HepG2 (cell line): ENCODE results near the gene MLX. TPM values are rescaled to one million over a fixed set of nuclear protein-coding genes. Genes with fewer than 3 reads are reported as not detected.

Experiments
- ARID2 ChIP-seq: sonication (generic); formaldehyde crosslinking; IDR thresholded peaks from 2 replicates; pipeline ENCODE4 v1.8.1; 2022; ENCODE audit warnings: mild to moderate bottlenecking, missing genetic modification reagents, borderline replicate concordance
- ATF4 ChIP-seq, 2 experiments: fragments of 450-650 bp in 1 of 2; sonication (generic) in 1 of 2; formaldehyde crosslinking; IDR thresholded peaks; 2 replicates each; pipeline versions ENCODE4 v1.5.0 to v1.8.0; 2020 to 2022; ENCODE audit warnings: mild to moderate bottlenecking in 1 of 2, missing genetic modification reagents in 1 of 2
- CHD2 ChIP-seq: IDR thresholded peaks from 2 replicates; pipeline ENCODE4 v1.6.1; 2011; ENCODE audit warnings: low read depth, low read length, improper control_type of control experiment
- CREB1 ChIP-seq, 2 experiments: fragments of 450-650 bp in 1 of 2; IDR thresholded peaks; 2 replicates each; pipeline ENCODE4 v1.6.1; 2016 to 2017; ENCODE audit warnings: control low read depth in 1 of 2, mild to moderate bottlenecking in 1 of 2, missing compliant biosample characterization in 1 of 2, missing genetic modification characterization in 1 of 2
- EED ChIP-seq: sonication (generic); formaldehyde crosslinking; IDR thresholded peaks from 2 replicates; pipeline ENCODE4 v1.5.0; 2020; ENCODE audit warnings: mild to moderate bottlenecking, missing genetic modification reagents
- ELK4 ChIP-seq: sonication (generic); formaldehyde crosslinking; IDR thresholded peaks from 2 replicates; pipeline ENCODE4 v1.9.0; 2021; ENCODE audit warnings: missing genetic modification reagents, borderline replicate concordance
- FOSL1 ChIP-seq: sonication (generic); formaldehyde crosslinking; IDR thresholded peaks from 2 replicates; pipeline ENCODE4 v1.9.0; 2021; ENCODE audit warnings: missing genetic modification reagents, borderline replicate concordance
- FOXP4 ChIP-seq: sonication (generic); formaldehyde crosslinking; IDR thresholded peaks from 2 replicates; pipeline ENCODE4 v1.4.0; 2020; ENCODE audit warnings: missing genetic modification reagents
- JDP2 ChIP-seq: sonication (generic); formaldehyde crosslinking; IDR thresholded peaks from 2 replicates; pipeline ENCODE4 v1.8.1; 2022; ENCODE audit warnings: missing genetic modification reagents, borderline replicate concordance
- KMT2B ChIP-seq: IDR thresholded peaks from 2 replicates; pipeline ENCODE4 v1.6.1; 2016; ENCODE audit warnings: missing genetic modification reagents, missing compliant biosample characterization
- MXD4 ChIP-seq: IDR thresholded peaks from 2 replicates; pipeline ENCODE4 v1.6.1; 2016; ENCODE audit warnings: mild to moderate bottlenecking, missing biosample characterization, missing genetic modification reagents
- NFAT5 ChIP-seq: sonication (generic); formaldehyde crosslinking; IDR thresholded peaks from 2 replicates; pipeline ENCODE4 v1.4.0; 2020; ENCODE audit warnings: missing genetic modification reagents
- NFYB ChIP-seq: sonication (generic); formaldehyde crosslinking; IDR thresholded peaks from 2 replicates; pipeline ENCODE4 v1.4.0; 2020; ENCODE audit warnings: missing genetic modification reagents
- RARA ChIP-seq: IDR thresholded peaks from 2 replicates; pipeline ENCODE4 v1.6.1; 2016; ENCODE audit warnings: missing genetic modification reagents, missing compliant biosample characterization
- SP5 ChIP-seq: IDR thresholded peaks from 2 replicates; pipeline ENCODE4 v1.6.1; 2016; ENCODE audit warnings: low read depth, borderline replicate concordance
- TMF1 ChIP-seq: sonication (generic); formaldehyde crosslinking; IDR thresholded peaks from 2 replicates; pipeline ENCODE4 v1.8.1; 2022; ENCODE audit warnings: low read depth, missing genetic modification reagents
- ZFP82 ChIP-seq: sonication (generic); formaldehyde crosslinking; IDR thresholded peaks from 2 replicates; pipeline ENCODE4 v1.5.1; 2020; ENCODE audit warnings: mild to moderate bottlenecking, missing genetic modification reagents, borderline replicate concordance
- ZFP90 ChIP-seq: sonication (generic); formaldehyde crosslinking; IDR thresholded peaks from 2 replicates; pipeline ENCODE4 v1.8.0; 2022; ENCODE audit warnings: missing genetic modification reagents, mild to moderate bottlenecking, inconsistent platforms, borderline replicate concordance
- ZMYM2 ChIP-seq: sonication (generic); formaldehyde crosslinking; IDR thresholded peaks from 2 replicates; pipeline ENCODE4 v1.8.0; 2022; ENCODE audit warnings: mild to moderate bottlenecking, missing genetic modification reagents
- ZNF713 ChIP-seq: sonication (generic); formaldehyde crosslinking; IDR thresholded peaks from 2 replicates; pipeline ENCODE4 v1.4.0; 2020; ENCODE audit warnings: mild to moderate bottlenecking, missing genetic modification reagents
- ZSCAN31 ChIP-seq: sonication (generic); formaldehyde crosslinking; IDR thresholded peaks from 2 replicates; pipeline ENCODE4 v1.5.0; 2020; ENCODE audit warnings: low read depth, mild to moderate bottlenecking, missing genetic modification reagents
- polyA plus RNA-seq, 8 experiments: library from polyadenylated mRNA; depleted of rRNA in 3 of 8; stranded (reverse) in 7 of 8; unstranded in 1 of 8; fragments of >200 nt; fragmentation: Illumina TruSeq in 4 of 8; extraction: Trizol in 4 of 8; gene quantifications; 2 replicates each; pipeline versions ENCODE4 v1.2.1 to v1.2.3, GENCODE V29; 2011 to 2016; ENCODE audit warnings: low read depth in 4 of 8, missing spikeins in 1 of 8, mixed read lengths in 1 of 8; ENCODE audit not compliant: insufficient read depth in 1 of 8
- total RNA-seq, 5 experiments: library from RNA; depleted of rRNA; stranded (reverse); fragments of >200 nt; fragmentation: Illumina TruSeq; extraction: Trizol; gene quantifications; 2 replicates each; pipeline ENCODE4 v1.2.3, GENCODE V29; 2016; ENCODE audit warnings: low read depth in 1 of 5

Gene MLX
- total and polyA plus RNA-seq, 2 of the 13 experiments (the other 11 are each of a cell fraction or from before 2014, with no cell fraction given): 38.9 to 74.4 TPM

- TF ChIP-seq ZFP90: peak; percentile 68
- TF ChIP-seq ZMYM2 (CRISPR knock-in tag): peak; percentile 90
- TF ChIP-seq ZSCAN31 (CRISPR knock-in tag): 0 out of 2 replicates have a peak, but pooled peaks have one; percentile 39
- TF ChIP-seq ZNF713: peak; percentile 75; the same call in 1 of the 2 replicates
- TF ChIP-seq ARID2 (CRISPR knock-in tag): peak; percentile 65; the same call in 1 of the 2 replicates
- peak; percentile 49; the same call in 1 of the 2 replicates for TF ChIP-seq EED
- TF ChIP-seq TMF1 (CRISPR knock-in tag): no peak
- TF ChIP-seq NFYB: 0 out of 2 replicates have a peak, but pooled peaks have one; percentile 22
- no peak for TF ChIP-seq JDP2 (CRISPR knock-in tag)
- TF ChIP-seq FOXP4 (CRISPR knock-in tag): peak; percentile 78
- 0 out of 2 replicates have a peak, but pooled peaks have one; percentile 20 for TF ChIP-seq CREB1 (IDR thresholded peaks at IDR 0.05)
- no peak; the same call in 1 of the 2 replicates for TF ChIP-seq CREB1 (CRISPR knock-in tag; IDR thresholded peaks at IDR 0.05)
- 0 out of 2 replicates have a peak, but pooled peaks have one; percentile 35 for TF ChIP-seq SP5 (CRISPR knock-in tag)
- TF ChIP-seq FOSL1 (CRISPR knock-in tag): no peak
- TF ChIP-seq ZFP82 (CRISPR knock-in tag): peak; percentile 50; the same call in 1 of the 2 replicates
- TF ChIP-seq KMT2B (CRISPR knock-in tag): peak; percentile 93
- TF ChIP-seq NFAT5 (CRISPR knock-in tag): peak; percentile 13; the same call in 1 of the 2 replicates
- peak; percentile 51 for TF ChIP-seq MXD4 (CRISPR knock-in tag)
- TF ChIP-seq ATF4 (CRISPR knock-in tag; IDR thresholded peaks at IDR 0.05): peak in 1 of 2 experiments; percentile 69; a peak in 1 of 4 replicates
- TF ChIP-seq CHD2: peak; percentile 99
- TF ChIP-seq RARA (CRISPR knock-in tag): peak; percentile 59
- no peak for TF ChIP-seq ELK4 (CRISPR knock-in tag)
Observed at GRCh38 chr17:42561897-42562387, 5.0 kb upstream of the MLX start, which contains the start of gene COASY (continued).
